Measurements from ENCODE around the gene AMACR. TPM values are rescaled to one million over a fixed set of nuclear protein-coding genes. Genes with fewer than 3 reads are reported as not detected.

Gene AMACR
- 7.5 and 8.0 TPM in 2 replicates for total RNA-seq (2013; cell fraction: nucleolus; rRNA removed)
- 6.9 and 7.1 TPM in 2 replicates for total RNA-seq (2014; rRNA removed)
- 6.3 and 6.4 TPM in 2 replicates for total RNA-seq (2014; rRNA removed; fragmentation: Illumina TruSeq; extraction: Trizol)
- 10.2 and 11.3 TPM in 2 replicates for total RNA-seq (2021)
- 2.4 TPM for polyA plus RNA-seq (2011; ENCODE audit: low read depth)
- 12.8 and 18.7 TPM in 2 replicates for polyA plus RNA-seq (2011; rRNA removed)
- polyA plus RNA-seq (2011; cell fraction: cytosol; rRNA removed), result 9.8 and 10.9 TPM in 2 replicates
- 6.3 and 7.4 TPM in 2 replicates for polyA plus RNA-seq (2011; cell fraction: nucleus; rRNA removed)
- 5.1 and 5.8 TPM in 2 replicates for polyA plus RNA-seq (2012)
- polyA plus RNA-seq (2014; fragmentation: Illumina TruSeq; extraction: Trizol), result 11.0 and 13.9 TPM in 2 replicates
- polyA plus RNA-seq (2014; fragmentation: Nextera tagmentation; extraction: Ambion mirVana), result 1 to 10 TPM; 2.6 to 4.0 TPM
- polyA plus RNA-seq (2014; rRNA removed), result 8.7 and 9.8 TPM in 2 replicates
- 10 to 100 TPM; 15.8 to 20.4 TPM for polyA plus RNA-seq (2016; fragmentation: Nextera tagmentation; extraction: Ambion mirVana)
- 8.0 and 10.7 TPM in 2 replicates for polyA minus RNA-seq (2011; rRNA and poly(A)+ RNA removed)
- 3.7 and 6.4 TPM in 2 replicates for polyA minus RNA-seq (2011; cell fraction: cytosol; rRNA and poly(A)+ RNA removed)
- 2.9 and 4.9 TPM in 2 replicates for polyA minus RNA-seq (2011; cell fraction: nucleus; rRNA and poly(A)+ RNA removed)
- Bru-seq, nascent RNA, result percentile 67 among the genes with signal in this experiment
- percentile 70 among the genes with signal in this experiment for BruChase-seq, experiment 1, labeled RNA remaining after a 6-hour chase
- percentile 73 among the genes with signal in this experiment for BruChase-seq, experiment 2, labeled RNA remaining after a 2-hour chase
- long read RNA-seq, experiment 1, full-length matches to known transcripts, result 17 of 17 reads
- long read RNA-seq, experiment 1, partial matches to known transcripts, result 0 of 17 reads
- long read RNA-seq, experiment 1, other reads (novel, unspliced or antisense), result 0 of 17 reads
- long read RNA-seq, experiment 2, full-length matches to known transcripts, result 118 of 125 reads
- long read RNA-seq, experiment 2, partial matches to known transcripts, result 1 of 125 reads
- long read RNA-seq, experiment 2, other reads (novel, unspliced or antisense), result 6 of 125 reads

GRCh38 chr5:34007621-34008600 lies at the start of gene AMACR:
TSS of gene AMACR (minus strand) at chr5:34008050. CDS start at chr5:34008019, 31 bp downstream.
- intact Hi-C loops (cut with micrococcal nuclease; ENCODE audit: unreplicated experiment), result loop anchor here (10.0 kb wide), 2 partner anchors 177 to 907 kb away; partner anchors contain the start of genes BRIX1 and RAD1
- peak; percentile 67 for DNase-seq (ENCODE audit: low read depth, low spot score)
- peak; percentile 93 for ATAC-seq
- in situ Hi-C loops (cut with MboI), result loop anchor here (25.0 kb wide), 1 partner anchor 904 kb away; the partner anchor contains the start of genes BRIX1 and RAD1
- peak within 1 kb of the TSS; percentile 85 for H3K4me2 ChIP-seq (ENCODE audit: control insufficient read depth, insufficient read depth)
- H3K9me3 ChIP-seq (replicated peaks; ENCODE audit: control insufficient read depth, insufficient read depth, low read length), result no peaks in the 10 kb centered on the region
- peak within 1 kb of the TSS; percentile 81 for H3K27ac ChIP-seq (ENCODE audit: control insufficient read depth, insufficient read depth)
- H3K36me3 ChIP-seq (ENCODE audit: control insufficient read depth in 2 of 2, insufficient read depth in 2 of 2, low read length in 1 of 2), result 0 out of 4 replicates have a peak, but pooled peaks cover 0 to 3% of the 10 kb centered on the region in 2 experiments
- peak; percentile 76 for FAIRE-seq
- POLR2A ChIA-PET, result interaction anchor here (0.7 to 2.1 kb wide), 6 partner anchors 23 to 762 kb away, joined by 3 to 13 read pairs (median 4); no protein-coding TSS in a partner anchor
- WGBS (ENCODE audit: insufficient coverage, insufficient replicate concordance, low lambda C conversion rate, missing lambda C conversion rate), result under 1% methylated on average over 68 of the region's 76 CpGs
- SMC1A ChIA-PET (ENCODE audit: uncharacterized antibody, unreplicated experiment), result interaction anchor here (1.0 to 1.7 kb wide), 3 partner anchors 12 to 28 kb away, joined by 3 to 4 read pairs (median 4); no protein-coding TSS in a partner anchor
- H3K4me1 ChIP-seq (ENCODE audit: control insufficient read depth, insufficient read depth, low read length), result peaks cover 4% of the 10 kb centered on the region; the same call in 1 of the 2 replicates
- H3K79me2 ChIP-seq (ENCODE audit: control insufficient read depth, insufficient read depth, low read length), result peaks cover 2% of the 10 kb centered on the region
- CTCF ChIA-PET, result interaction anchor here (1.0 to 4.9 kb wide), 3 partner anchors 11 to 419 kb away, joined by 4 to 40 read pairs (median 4); partner anchors contain the start of gene C1QTNF3
- no peaks in the 10 kb centered on the region for H3K27me3 ChIP-seq (replicated peaks in 1 of 2; ENCODE audit: control insufficient read depth in 2 of 2, insufficient read depth in 2 of 2, low read length in 1 of 2)
- H4K20me1 ChIP-seq (ENCODE audit: control insufficient read depth, insufficient read depth), result no peaks in the 10 kb centered on the region
- peak within 1 kb of the TSS; percentile 70 for H3K4me3 ChIP-seq
- H3K9ac ChIP-seq (ENCODE audit: control insufficient read depth, insufficient read depth, low read length), result peak within 1 kb of the TSS; percentile 66
- TSS peak; percentile 98 for BruUV-seq (replicated peaks)
- RAD21 ChIA-PET (ENCODE audit: unreplicated experiment), result interaction anchor here (0.6 to 1.7 kb wide), 8 partner anchors 10 to 74 kb away, joined by 3 to 11 read pairs (median 4); no protein-coding TSS in a partner anchor
- peak within 1 kb of the TSS; percentile 88 for H2AFZ ChIP-seq (ENCODE audit: control insufficient read depth, low read depth, low read length)
- TF ChIP-seq CTCF (IDR thresholded peaks at IDR 0.05 in 2 of 3, conservative IDR thresholded peaks at IDR 0.05 in 1 of 3; ENCODE audit: control insufficient read depth in 2 of 3, extremely low read depth in 1 of 3, insufficient read depth in 1 of 3, low read depth in 3 of 3, low read length in 3 of 3) (peak in 2 of 3 experiments; percentile 13 to 15; a peak in 2 of 6 replicates), LARP7 (IDR thresholded peaks at IDR 0.05) (no peak; the same call in 1 of the 2 replicates), SMAD1 (IDR thresholded peaks at IDR 0.05; ENCODE audit: low read depth, partially characterized antibody) (peak; percentile 20), IRF3 (IDR thresholded peaks at IDR 0.05) (no peak), E4F1 (IDR thresholded peaks at IDR 0.05; ENCODE audit: borderline replicate concordance, partially characterized antibody) (no peak), POU2F2 (IDR thresholded peaks at IDR 0.05; ENCODE audit: borderline replicate concordance, low read depth, low read length) (peak; percentile 9; the same call in 2 of the 3 replicates), CBFB (IDR thresholded peaks at IDR 0.05; ENCODE audit: low read depth) (no peak), HDAC6 (IDR thresholded peaks at IDR 0.05; ENCODE audit: unreplicated experiment) (no peak), ZNF384 (IDR thresholded peaks at IDR 0.05; ENCODE audit: borderline replicate concordance, low read depth, low read length) (no peak), BACH1 (IDR thresholded peaks at IDR 0.05; ENCODE audit: borderline replicate concordance) (peak; percentile 63; the same call in 1 of the 2 replicates)

All from GM12878 (cell line).